Stimulated activated CD4-positive, alpha-beta T cell treated with anti-CD3 and anti-CD28 coated beads, Interleukin-4, amount 100 ng/mL, for 4 hours (primary cell): ENCODE measurements around the gene XYLT1.
A peak's percentile ranks its signal among the peaks of the same experiment; 100 is the strongest.

Experiments used
- DNase-seq, 2 experiments: peaks; one replicate each; pipeline ENCODE4 v3.0.0-alpha.2; 2020

The XYLT1 gene

DNA sequence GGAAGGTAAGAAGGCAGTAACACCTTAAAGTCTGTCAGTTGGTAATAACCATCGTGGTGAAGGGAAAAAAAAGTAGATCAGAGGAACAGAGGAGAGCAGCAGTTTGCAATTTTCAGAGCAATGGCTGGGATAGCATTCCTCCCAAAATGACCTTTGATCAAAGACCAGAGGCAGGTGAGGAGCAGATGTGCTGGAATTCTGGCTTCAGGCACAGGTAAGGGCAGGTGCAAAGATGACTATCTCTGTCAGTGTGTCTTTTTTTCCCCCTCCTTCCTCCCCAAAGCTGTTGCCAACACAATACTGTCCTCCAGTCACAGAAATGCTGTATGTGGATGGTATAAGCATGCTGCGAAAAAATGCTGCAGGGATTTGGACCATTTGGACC lies 166.7 kb downstream of the XYLT1 start:
- DNase-seq: no peak

DNA sequence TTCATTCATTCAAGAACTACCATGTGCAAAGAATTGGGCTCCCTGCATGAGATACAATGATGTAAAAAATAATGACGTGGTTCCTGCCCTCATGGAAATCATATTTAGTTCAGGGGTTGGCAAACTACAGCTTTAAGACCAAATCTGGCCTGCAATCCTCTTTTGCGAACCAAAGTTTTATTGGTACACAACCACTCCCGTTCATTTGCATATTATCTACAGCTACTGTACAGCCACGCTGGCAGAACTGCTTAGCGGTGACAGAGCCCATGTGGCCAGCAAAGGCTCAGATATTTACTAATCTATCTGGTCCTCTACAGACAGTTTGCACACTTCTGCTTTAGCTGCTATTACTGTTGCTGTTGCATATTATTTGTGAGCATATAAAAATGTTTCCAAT lies 167.7 kb downstream of the XYLT1 start:
- no peak for DNase-seq

DNA sequence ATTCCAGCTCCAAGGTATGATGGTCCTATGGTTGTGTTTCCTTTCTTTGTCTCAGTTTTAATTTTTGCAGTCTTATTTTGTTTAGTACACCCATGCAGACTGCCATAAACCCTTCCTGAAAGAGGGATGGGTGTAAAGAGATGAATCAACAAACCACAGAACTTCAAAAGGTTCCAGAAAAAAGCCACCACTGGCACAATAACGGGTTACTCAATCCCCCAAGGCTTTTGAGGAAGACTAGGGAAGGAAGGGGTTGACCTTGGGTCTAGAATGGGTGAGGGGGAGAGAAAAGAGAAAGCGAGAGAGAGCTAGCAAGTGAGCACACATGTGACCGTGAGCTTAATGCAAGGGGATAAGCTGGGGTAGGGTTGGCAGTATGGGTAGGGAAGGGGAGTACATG lies 168.1 kb downstream of the XYLT1 start:
- DNase-seq: no peak

DNA sequence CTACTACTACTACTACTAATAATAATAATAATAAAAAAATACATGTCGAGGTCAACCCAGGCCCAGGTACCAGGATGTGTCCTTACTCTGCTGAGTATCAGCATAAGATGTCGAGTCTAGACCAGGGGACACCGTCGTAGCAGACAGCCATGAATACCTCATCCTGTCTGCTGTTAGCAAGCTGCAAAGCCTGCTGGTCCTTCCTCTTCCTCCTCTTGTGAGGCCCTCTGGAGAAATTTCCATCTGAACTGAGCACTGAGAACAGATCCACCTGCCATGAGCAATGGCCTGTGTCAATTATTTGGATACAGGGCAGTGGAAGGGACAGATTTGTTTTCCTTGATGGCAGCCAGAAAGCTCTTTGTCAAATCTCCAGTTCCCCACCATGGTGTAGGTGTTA lies 168.5 kb downstream of the XYLT1 start:
- no peak for DNase-seq

DNA sequence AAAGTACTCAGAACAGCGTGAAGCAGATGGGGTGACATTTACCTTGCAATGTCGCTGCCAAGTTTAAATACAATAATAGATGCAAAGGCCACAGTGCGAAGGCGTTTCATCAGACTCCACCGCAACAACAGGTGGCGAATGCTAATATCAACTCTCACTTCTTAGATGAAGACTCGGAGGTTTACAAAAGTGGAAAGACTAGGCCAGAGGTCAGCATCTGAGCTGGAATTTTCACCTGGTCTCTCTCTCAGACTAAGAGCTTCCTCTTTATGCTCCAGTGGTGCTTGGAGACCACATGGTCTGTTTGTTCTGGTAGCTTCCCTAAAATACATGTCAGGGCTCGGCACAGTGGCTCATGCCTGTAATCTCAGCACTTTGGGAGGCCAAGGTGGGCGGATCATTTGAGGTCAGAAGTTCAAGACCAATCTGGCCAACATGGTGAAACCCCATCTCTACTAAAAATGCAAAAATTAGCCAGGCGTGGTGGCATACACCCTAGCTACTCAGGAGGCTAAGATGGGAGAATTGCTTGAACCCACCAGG lies 169.1 kb downstream of the XYLT1 start:
- no peak for DNase-seq

DNA sequence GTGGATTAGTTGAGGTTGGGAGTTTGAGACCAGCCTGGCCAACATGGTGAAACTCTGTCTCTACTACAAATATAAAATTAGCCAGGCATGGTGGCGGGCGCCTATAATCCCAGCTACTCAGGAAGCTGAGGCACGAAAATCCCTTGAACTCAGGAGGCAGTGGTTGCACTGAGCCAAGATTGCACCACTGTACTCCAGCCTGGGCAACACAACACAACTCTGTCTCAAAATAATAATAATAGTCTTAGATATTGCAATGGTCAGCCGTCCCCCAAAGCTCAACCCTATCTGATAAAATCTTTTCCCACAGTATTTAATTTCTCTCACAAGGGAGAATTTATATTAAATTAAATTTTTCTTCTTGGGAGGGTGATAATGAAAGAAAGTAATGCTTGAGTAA lies 169.6 kb downstream of the XYLT1 start:
- DNase-seq: no peak

DNA sequence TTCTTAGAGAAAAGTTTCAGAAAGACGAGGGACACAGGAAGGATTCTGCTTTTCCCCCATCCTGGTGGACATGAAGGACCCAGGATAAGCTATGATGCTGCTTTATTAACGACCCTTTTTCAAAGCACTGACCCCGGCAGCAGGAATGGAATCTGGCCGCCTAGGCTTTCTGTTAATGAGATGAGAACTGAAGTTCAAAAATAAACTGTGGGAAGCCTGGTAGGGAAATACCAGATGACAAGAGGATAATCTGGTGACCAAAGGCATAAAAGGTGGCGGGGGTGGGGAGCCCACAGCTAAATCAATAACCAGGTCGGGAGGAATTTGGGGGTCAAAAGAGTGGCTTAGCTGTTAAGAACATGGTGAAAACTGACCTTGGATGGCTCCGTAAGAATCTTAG lies 171.0 kb downstream of the XYLT1 start:
- no peak for DNase-seq

DNA sequence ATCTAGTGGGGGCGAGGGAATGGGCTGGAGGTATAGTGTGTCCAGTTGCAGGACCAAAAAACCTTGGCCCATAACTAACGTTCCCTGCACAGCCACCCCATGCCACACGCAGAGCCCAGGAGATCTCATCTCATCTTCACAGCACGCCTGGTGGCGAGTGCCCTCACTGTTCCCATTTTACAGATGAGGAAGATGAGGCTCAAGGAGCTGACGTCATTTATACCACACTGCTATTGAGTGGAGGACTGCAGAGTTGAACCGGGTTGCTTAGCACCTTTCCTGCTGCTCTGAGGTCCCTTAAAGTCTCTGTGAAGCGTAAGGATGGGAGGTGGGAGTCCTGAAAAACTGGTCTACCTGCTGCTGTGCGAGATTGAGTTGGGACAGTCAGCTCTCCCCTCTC lies 172.5 kb downstream of the XYLT1 start:
- DNase-seq: no peak

DNA sequence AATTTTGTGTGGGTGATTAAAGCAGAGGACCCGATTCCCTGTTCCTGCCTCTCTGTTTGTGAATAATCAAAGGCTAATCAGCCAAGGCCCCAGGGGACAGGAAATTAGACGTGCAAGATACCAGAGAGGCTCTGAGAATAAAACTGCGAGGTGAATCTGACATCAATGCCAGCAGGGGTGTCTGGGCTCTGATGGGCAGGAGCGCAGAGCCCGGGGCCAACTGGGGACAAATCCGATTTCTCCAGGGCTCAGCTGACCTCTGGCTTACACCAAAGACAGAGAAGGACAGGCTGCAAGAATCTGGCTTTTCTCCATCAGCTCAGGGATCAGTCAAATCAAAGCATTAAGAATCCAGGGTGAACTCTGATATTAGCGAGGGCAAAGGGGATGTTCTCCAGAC lies 174.3 kb downstream of the XYLT1 start:
- DNase-seq: no peak

DNA sequence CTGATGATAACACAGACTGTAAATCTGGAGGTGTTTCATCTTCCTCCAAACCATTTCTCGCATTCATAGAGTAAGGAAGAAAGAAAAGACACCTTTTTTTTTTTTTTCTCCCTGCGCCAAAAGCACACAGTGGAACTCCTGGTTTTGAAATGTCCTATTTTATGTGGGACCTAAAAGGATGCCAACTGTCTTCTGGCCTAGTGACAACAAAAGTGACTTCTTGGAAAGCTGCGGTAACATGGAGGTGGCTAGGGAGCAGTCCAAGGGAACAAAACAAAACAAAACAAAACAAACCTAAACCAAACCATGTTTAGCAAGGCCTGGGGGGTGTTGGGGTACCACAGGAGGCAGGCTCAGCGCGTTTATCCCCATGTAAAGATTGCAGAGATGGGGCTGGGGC lies 174.8 kb downstream of the XYLT1 start:
- no peak for DNase-seq

DNA sequence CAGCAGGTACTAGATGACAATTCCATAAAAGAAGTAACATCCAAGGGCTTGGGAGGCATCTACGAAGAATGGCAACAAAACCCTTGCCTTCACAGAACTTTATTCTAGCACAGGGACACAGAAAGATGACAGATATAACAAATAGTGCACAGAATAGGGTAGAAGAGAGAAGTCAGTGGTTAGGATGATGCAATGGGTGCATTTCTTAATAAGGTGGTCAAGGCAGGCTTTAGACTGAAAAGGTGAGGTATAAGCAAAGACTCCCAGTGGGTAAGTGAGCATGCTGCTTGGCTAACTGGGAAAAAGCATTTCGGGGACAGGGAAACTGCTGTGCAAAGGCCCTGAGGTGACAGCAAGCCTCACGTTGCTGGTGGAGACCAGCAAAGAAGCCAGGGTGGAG lies 175.9 kb downstream of the XYLT1 start:
- no peak for DNase-seq

DNA sequence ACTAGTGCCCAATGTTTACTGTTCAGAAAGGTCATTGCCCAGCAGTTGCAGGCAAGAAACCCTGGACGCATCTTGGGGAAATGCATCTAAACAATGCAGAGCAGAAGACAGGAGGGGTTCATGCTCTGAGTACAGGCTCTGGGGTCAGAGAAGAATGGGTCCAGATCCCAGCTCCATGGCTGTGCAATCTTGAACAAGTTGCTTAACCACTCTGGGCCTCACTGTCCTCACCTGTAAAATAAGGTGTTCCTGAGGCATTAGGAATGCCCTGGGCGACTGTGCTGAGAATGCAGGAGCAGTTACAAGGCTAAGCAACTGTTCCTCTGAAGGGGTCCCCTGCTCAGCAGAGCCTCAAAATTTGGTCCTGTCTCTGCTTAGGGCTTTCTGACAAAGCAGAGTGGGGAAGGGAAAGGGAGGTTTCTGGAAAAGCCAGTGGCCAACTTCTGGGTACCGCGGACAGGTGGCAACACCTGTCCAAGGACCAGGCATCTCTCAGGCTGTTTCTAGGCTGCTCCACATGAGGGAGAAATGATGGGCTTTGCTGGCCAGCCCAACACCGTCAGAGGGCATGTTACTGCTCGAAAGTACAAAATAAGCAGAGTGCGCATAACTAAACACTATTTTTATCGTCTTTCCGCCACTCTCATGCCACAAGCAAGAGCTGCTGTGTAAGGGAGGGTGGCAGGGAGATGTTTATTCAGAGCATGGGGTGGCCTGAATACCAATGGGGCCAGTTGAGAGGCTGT lies 176.8 kb downstream of the XYLT1 start:
- no peak for DNase-seq

DNA sequence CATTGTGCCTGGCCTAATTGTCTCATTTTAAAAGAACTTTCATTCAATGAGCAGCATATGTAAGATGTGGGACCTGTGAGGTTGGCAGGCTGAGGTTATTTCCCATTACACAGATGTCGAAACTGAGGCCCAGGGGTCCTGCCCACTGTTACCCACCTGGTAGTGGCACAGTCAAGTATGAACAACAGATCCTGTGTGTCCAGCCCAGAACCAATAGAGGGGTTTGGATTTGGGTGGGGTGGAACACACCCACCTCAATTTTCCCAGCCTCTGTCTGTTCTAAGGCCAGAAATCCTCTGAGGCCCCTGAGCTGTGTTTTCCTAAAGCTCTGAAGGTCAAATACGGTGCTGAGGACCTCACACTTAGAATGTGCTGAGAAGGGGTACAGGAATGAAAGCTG lies 179.5 kb downstream of the XYLT1 start:
- DNase-seq: no peak

DNA sequence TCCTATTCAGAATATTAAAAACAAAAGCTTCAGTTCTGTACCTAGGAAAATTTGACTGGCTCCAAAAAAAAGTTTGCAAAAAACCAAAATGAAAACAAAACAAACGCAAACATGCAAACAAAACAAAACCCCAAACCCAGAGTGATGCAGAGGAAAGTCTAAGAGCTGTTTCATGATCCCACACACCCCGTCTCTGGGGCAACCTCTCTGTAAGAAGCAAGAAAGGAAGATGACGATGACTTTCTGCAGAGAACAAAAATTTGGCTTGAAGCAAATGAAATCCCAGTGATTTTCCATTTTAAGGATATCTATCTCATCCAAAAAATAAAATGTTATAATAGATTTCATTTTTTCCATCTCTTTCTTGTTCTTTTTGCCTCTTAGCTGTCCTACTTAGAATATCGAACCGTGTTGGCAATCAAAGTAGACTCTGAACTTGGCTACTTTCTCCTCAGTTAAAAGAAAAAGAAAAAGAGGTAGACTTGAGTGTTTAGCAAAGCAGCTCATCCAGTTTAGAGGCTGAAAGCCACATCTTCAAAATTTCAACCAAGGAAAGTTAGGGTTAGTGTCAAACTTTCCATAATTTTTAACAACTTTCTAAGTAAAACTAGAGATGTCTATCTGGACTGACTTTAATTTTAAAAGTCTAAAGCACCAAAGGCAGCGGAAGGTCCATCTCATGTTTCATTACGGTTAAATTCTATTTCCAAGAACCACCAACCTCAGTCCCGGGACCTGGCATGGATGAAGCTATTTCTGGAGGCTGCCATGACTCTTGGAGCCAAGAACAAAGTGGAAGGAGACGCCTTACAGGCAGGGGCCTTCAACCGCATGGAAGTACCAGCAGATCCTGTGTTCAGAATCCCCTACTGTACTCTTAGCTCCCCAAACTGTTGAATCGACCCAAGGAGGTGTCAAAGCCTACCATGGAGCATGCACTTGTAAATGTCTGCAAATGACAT lies 180.8 kb downstream of the XYLT1 start:
- DNase-seq: no peak

DNA sequence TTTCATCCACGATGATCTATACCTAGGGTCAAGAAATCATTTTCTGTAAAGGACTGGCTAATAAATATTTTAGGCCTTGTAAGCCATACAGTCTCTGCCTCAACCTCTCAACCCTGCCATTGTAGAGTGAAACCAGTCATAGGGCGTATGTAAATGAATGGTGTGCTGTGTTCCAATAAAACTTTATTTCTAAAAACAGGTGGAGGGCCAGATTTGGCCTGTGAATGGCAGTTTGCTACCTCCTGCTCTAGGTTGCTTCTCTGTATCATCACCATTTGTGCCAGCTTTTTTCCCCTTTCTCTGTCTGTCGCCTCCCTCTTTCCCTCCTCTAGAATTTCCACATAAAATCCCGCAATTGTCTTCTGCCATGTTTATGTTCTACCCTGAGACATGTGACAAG lies 181.7 kb downstream of the XYLT1 start:
- no peak for DNase-seq

DNA sequence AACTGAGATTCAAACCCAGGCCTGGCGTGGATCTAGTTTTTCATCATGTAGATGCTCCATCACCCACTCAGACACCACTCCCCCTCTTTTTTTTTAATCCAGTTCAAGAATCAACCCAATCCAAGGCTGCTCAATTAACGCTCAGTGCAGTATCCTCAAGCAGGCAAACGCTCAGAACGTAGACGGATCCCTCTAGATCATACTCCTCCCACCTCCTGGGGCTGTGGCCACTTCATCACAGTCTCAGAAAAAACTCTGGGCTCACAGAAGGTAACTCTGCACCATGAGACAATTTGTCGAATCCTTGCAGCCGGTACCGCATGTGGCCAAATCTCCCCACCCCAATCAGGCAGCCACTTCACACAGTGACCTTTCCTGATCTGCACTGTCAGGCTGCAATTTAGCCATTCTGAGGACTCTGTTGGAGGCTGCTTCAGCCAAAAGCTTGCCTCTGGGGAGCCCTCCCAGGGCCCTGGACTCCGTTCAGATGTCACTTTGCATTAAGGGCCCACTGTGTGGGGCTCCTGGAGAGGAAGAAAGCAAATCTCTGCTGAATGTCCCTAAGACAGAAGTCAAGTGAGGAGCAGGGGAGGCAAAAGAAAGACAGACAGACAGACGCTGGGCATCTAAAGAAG lies 183.5 kb downstream of the XYLT1 start:
- DNase-seq: no peak

DNA sequence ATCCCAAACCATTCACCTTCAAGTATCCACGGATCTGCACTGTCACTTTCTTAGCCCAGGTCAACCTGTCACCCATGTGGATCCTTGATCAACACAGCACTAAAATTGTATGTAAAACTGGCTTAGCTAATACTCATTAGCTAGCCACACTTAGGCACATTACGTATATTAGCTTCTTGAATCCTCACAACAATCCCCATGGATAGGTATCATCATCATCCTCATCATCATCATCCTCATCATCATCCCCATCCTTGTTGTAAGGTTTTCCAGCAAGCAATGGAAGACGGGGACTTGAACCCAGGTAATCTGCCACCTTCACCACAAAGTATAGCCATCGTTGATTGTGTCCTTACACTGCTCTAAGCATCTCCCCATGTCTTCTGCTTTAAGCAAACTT lies 184.3 kb downstream of the XYLT1 start:
- DNase-seq: no peak

DNA sequence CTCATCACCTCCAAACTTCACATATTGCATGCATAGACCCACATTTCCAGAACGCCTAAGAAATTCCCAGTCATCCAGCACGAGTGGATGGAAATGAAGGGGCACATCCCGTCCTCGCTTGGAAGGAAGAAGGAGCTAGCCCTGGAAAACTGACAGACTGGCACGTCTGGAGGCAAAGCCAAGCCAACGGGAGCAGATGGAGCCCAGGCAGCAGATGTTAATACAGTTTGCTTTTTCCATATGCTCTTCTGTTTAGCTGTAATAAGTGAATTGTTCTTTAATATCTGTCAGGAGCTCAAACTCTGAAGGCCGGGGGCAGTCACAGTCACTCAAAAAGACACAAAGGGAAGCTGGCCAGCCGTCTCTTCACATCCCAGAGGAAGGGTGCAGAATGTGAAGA lies 187.7 kb downstream of the XYLT1 start:
- DNase-seq: no peak

DNA sequence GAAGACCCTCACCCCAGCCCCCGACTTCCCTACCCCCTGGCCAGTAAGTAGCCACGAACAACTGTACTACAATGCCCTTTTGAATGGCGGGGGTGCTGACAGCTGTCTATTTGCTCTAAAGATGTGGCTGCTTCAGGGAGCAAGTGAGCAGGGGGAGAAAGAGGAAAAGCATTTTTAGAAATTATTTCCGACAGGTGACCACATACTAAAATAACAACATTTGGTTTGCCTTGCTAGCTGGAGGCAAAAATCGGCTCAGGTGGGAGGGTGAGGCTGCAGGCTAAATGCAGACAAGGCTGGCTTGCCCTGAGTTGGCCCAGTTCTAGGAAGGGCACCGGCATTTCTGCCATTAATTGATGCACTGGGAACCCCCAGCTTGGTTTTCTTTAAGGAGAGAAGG lies 188.5 kb downstream of the XYLT1 start:
- no peak for DNase-seq

DNA sequence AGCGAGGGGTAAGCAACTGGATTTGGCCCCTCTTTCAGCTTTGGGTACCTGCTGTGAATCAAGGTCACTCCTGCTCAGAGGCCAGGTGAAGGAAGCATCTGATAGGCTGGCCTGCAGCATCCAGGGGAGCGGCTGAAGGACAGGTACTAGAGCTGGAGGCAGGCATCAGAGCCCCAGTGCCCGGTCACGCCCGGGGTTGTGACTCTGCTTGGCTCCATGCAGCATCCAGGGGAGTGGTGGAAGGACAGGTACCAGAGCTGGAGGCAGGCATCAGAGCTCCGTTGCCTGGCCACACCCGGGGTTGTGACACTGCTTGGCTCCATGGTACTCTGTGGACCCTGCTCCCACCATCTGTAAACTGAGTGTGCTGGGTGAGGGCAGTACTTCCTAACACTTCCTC lies 189.7 kb downstream of the XYLT1 start:
- no peak for DNase-seq

DNA sequence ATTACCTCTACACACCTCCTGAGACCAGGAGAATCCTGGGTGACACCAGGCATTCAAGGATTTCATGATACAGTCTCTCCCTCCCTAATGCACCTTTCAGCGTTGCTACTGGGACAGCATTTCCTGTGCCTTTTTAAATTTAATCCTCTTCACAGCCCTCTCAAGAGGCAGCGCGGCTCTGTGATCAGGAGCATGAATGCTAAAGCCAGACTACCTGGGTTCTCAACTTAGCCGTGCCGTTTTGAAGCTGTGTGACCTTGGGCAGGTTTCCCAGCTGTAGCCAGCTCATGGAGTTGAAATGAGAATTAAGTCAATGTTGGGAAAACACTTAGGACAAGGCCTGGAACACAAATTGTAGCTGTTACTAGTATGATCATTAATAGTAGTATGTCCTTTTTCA lies 191.8 kb downstream of the XYLT1 start:
- no peak for DNase-seq

DNA sequence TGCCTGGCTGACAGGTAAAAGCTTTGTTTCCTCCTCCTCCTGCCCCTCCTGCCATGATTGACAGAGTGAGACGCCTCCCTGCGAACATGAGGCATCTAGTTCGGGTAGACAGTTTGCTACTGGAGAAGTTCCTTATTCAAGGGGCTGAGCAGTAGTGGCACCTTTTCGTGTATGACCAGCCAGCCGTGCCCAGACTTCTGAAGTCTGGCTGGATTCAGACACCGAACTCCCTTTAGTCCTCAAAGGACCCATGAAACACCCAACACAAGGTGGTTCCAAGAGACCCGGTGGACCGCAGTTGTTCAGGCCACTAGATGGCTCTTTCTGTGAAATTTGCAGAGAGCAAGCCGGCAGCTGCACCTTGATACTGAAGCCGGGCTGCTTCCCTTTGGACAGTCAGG lies 192.8 kb downstream of the XYLT1 start:
- peak in 1 of 2 experiments; percentile 2 for DNase-seq

DNA sequence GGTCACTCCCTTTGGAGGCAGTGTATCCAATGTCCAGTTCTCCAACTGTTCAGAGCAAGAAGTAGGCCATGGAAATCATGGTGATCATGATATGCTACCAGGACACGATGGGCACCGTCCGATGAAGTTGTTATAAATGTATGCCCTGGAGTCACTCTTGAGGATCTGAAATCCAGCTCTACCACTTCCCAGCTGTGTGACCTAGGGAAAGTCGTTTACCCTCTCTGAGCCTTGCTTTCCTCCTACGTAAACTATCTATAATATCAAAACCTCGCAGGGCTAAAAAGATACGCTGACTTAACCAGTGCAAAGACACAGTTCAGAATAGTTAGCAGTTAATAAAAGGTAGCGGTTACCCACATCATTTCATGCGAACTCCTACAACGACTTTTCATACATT lies 194.2 kb downstream of the XYLT1 start:
- no peak for DNase-seq
